ENCODE measurements around the gene SGMS1.

DNA sequence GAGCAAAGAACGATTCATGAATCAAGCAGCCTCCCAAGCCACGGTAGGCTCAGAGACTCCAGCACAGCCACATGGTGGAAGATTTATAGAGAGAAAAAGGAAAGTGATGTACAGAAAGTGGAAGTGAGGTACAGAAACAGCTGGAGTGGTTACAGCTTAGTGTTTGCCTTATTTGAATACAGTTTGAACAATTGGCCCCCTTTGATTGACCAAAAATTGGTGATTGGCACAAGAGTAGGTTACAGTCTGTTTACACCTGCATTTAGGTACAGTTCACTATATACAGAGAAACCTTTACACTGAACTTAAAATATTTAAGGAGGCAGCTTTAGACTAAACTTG lies 236.1 kb downstream of the SGMS1 start:
- no peak for TF ChIP-seq CTCF (IDR thresholded peaks at IDR 0.05; ENCODE audit: insufficient read depth, low read depth, low read length)
- no peak for TF ChIP-seq EZH2 (IDR thresholded peaks at IDR 0.05; ENCODE audit: insufficient read depth, low read length)
